GM12892 (cell line): ENCODE results near the gene MAP6.

ENCODE experiments used
- POLR2A ChIP-seq: IDR thresholded peaks from 2 replicates; pipeline ENCODE4 v1.6.1; 2011; ENCODE audit warnings: low read depth, low read length, control low read depth
- POLR2AphosphoS5 ChIP-seq: IDR thresholded peaks from 2 replicates; pipeline ENCODE4 v1.6.1; 2011; ENCODE audit warnings: low read depth, low read length, control low read depth
- TAF1 ChIP-seq: IDR thresholded peaks from 2 replicates; pipeline ENCODE4 v1.6.1; 2011; ENCODE audit warnings: low read depth, mild to moderate bottlenecking, control low read depth, low read length, borderline replicate concordance

DNA sequence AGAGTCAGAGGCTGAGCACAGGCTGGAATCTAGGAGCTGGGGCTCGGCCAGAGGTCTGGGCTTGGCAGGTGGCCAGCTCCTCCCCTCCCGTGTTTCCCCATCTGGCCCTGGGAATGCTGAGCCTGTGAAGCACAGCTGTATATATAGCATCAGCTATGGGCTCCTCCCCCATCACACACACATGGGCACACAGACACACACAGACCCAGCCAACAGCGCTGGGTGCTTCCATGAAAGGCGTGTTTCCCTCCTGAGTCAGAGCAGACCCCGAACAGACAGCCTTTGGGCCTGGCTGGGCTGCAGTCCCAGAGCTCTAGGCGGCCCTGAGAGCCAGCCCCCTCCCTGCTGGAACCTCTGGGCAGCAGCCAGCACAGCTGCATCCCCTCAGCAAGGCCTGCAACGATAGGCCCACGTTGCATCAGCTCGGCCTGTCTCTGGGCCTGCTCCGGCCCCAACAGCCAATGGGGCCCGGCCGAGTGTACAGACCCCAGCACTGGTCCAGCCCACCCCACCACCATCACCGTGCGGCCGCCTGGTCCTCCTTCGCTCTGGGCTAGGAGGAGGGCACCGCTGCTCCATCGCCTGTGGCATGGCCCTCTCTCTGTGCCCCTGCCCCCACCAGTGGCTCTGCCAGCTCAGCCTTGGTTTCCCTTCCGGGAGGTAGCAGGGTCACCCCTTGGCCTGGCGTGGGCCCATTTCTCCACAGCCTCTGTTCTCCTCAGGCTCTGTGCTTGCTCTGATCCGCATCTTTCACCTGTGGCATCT is 114.4 kb downstream of the MAP6 start:
- TF ChIP-seq TAF1 (no peak), POLR2A (no peak), POLR2AphosphoS5 (no peak)
